ENCODE measurements around the gene XPC. TPM values are rescaled to one million over a fixed set of nuclear protein-coding genes. Genes with fewer than 3 reads are reported as not detected.

Gene XPC
- total RNA-seq, 1 donor from 2014 or later = 31.8 TPM

GRCh38 chr3:14216257-14217048 lies 38.1 kb upstream of the XPC start:
- Histone ChIP-seq H3K27me3 (ENCODE audit: low read depth) (no peaks in the 10 kb centered on the region), H3K4me1 (no peaks in the 10 kb centered on the region), H3K27ac (no peak overlapping the region), H3K9me3 (peaks cover 7% of the 10 kb centered on the region), H3K36me3 (no peaks in the 10 kb centered on the region), H3K4me3 (peak overlapping the region; percentile 44)
- DNase-seq (no peak), ATAC-seq (peak in 1 of 2 donors; percentile 58)
- TF ChIP-seq CTCF (IDR thresholded peaks at IDR 0.05) = peak; percentile 40
- intact Hi-C loops (cut with DNase I) = no loop called here

- H3K4me1 ChIP-seq = no peaks in the 10 kb centered on the region
- ATAC-seq (no peak), DNase-seq (no peak)
- H3K4me3 ChIP-seq = no peak overlapping the region
- no peaks in the 10 kb centered on the region for H3K9me3 ChIP-seq
- no peaks in the 10 kb centered on the region for H3K27me3 ChIP-seq (ENCODE audit: low read depth)
- intact Hi-C loops (cut with DNase I) = no loop called here
- H3K27ac ChIP-seq = no peak overlapping the region
- TF ChIP-seq CTCF (IDR thresholded peaks at IDR 0.05) = no peak
- no peaks in the 10 kb centered on the region for H3K36me3 ChIP-seq
Observed at GRCh38 chr3:14214764-14215163, 36.4 kb upstream of the XPC start.

- DNase-seq = no peak
- TF ChIP-seq CTCF (IDR thresholded peaks at IDR 0.05) = no peak
- no peak overlapping the region for H3K27ac ChIP-seq
- no peaks in the 10 kb centered on the region for H3K36me3 ChIP-seq
- no peaks in the 10 kb centered on the region for H3K27me3 ChIP-seq (ENCODE audit: low read depth)
- H3K4me1 ChIP-seq = no peaks in the 10 kb centered on the region
- H3K9me3 ChIP-seq = no peaks in the 10 kb centered on the region
- ATAC-seq = no peak
- H3K4me3 ChIP-seq = no peak overlapping the region
- intact Hi-C loops (cut with DNase I) = no loop called here
Observed at GRCh38 chr3:14213066-14213774, 34.8 kb upstream of the XPC start.

- Histone ChIP-seq H3K4me1 (no peaks in the 10 kb centered on the region), H3K27ac (no peak overlapping the region), H3K4me3 (no peak overlapping the region), H3K9me3 (no peaks in the 10 kb centered on the region), H3K36me3 (no peaks in the 10 kb centered on the region), H3K27me3 (ENCODE audit: low read depth) (no peaks in the 10 kb centered on the region)
- DNase-seq (no peak), ATAC-seq (no peak)
- no peak for TF ChIP-seq CTCF (IDR thresholded peaks at IDR 0.05)
- intact Hi-C loops (cut with DNase I) = no loop called here
Observed at GRCh38 chr3:14212032-14212431, 33.6 kb upstream of the XPC start.

GRCh38 chr3:14211621-14212020 lies 33.2 kb upstream of the XPC start:
- no peak for DNase-seq
- Histone ChIP-seq H3K27ac (no peak overlapping the region), H3K9me3 (no peaks in the 10 kb centered on the region), H3K36me3 (no peaks in the 10 kb centered on the region), H3K4me3 (no peak overlapping the region), H3K27me3 (ENCODE audit: low read depth) (no peaks in the 10 kb centered on the region), H3K4me1 (no peaks in the 10 kb centered on the region)
- no peak for ATAC-seq
- no peak for TF ChIP-seq CTCF (IDR thresholded peaks at IDR 0.05)
- intact Hi-C loops (cut with DNase I) = no loop called here
